H9 (cell line): ENCODE measurements around the gene PTGFRN. TPM values are rescaled to one million over a fixed set of nuclear protein-coding genes. Genes with fewer than 3 reads are reported as not detected.

Source experiments
- DNase-seq: peaks from one replicate; pipeline ENCODE4 v3.0.0-alpha.2; 2017
- H2AFZ ChIP-seq: one replicate; pipeline ENCODE4 v1.6.1; 2013; ENCODE audit warnings: mild to moderate bottlenecking, low read length, control low read depth, moderate library complexity
- H2AK5ac ChIP-seq: 2 replicates; pipeline ENCODE4 v1.6.1; 2013; ENCODE audit warnings: low read length, control low read depth, mixed read lengths; ENCODE audit not compliant: insufficient read length
- H2BK120ac ChIP-seq: one replicate; pipeline ENCODE4 v1.6.1; 2013; ENCODE audit warnings: low read depth, mild to moderate bottlenecking, low read length, control low read depth, inconsistent platforms; ENCODE audit not compliant: poor library complexity, severe bottlenecking
- H2BK12ac ChIP-seq: 2 replicates; pipeline ENCODE4 v1.6.1; 2013; ENCODE audit warnings: low read length, control low read depth, mixed read lengths, low read depth; ENCODE audit not compliant: insufficient read length
- H2BK15ac ChIP-seq: 2 replicates; pipeline ENCODE4 v1.6.1; 2013; ENCODE audit warnings: low read depth, low read length, control low read depth
- H2BK20ac ChIP-seq: one replicate; pipeline ENCODE4 v1.6.1; 2013; ENCODE audit warnings: low read depth, mild to moderate bottlenecking, low read length, control low read depth, inconsistent platforms; ENCODE audit not compliant: poor library complexity, severe bottlenecking
- H2BK5ac ChIP-seq: 2 replicates; pipeline ENCODE4 v1.6.1; 2013; ENCODE audit warnings: low read length, control low read depth, mixed read lengths; ENCODE audit not compliant: insufficient read length
- H3K14ac ChIP-seq: 2 replicates; pipeline ENCODE4 v1.6.1; 2013; ENCODE audit warnings: low read length, control low read depth; ENCODE audit not compliant: insufficient read depth
- H3K18ac ChIP-seq: 2 replicates; pipeline ENCODE4 v1.6.1; 2013; ENCODE audit warnings: low read depth, mild to moderate bottlenecking, mixed read lengths, low read length, control low read depth; ENCODE audit not compliant: insufficient read length
- H3K23ac ChIP-seq: 2 replicates; pipeline ENCODE4 v1.6.1; 2013; ENCODE audit warnings: low read length, control low read depth, mixed read lengths, low read depth; ENCODE audit not compliant: insufficient read length
- H3K23me2 ChIP-seq: 2 replicates; pipeline ENCODE4 v1.6.1; 2013; ENCODE audit warnings: low read depth, mild to moderate bottlenecking, mixed read lengths, low read length, control low read depth; ENCODE audit not compliant: insufficient read length, poor library complexity, severe bottlenecking
- H3K27ac ChIP-seq: 2 replicates; pipeline ENCODE4 v1.5.1; 2013; ENCODE audit warnings: low read length, control low read depth, mixed read lengths, low read depth; ENCODE audit not compliant: insufficient read length
- H3K27me3 ChIP-seq: 2 replicates; pipeline ENCODE4 v1.6.1; 2013; ENCODE audit warnings: low read length, control low read depth, inconsistent platforms; ENCODE audit not compliant: insufficient read depth
- H3K4ac ChIP-seq: 2 replicates; pipeline ENCODE4 v1.6.1; 2013; ENCODE audit warnings: low read depth, mild to moderate bottlenecking, control low read depth, inconsistent platforms, low read length, moderate library complexity
- H3K4me1 ChIP-seq: 2 replicates; pipeline ENCODE4 v1.6.1; 2013; ENCODE audit warnings: low read length, control low read depth, inconsistent platforms; ENCODE audit not compliant: insufficient read depth
- H3K4me2 ChIP-seq: 2 replicates; pipeline ENCODE4 v1.6.1; 2013; ENCODE audit warnings: low read length, control low read depth, mixed read lengths; ENCODE audit not compliant: insufficient read length, insufficient read depth
- H3K56ac ChIP-seq: 2 replicates; pipeline ENCODE4 v1.6.1; 2013; ENCODE audit warnings: low read depth, mild to moderate bottlenecking, mixed read lengths, low read length, control low read depth; ENCODE audit not compliant: insufficient read length
- H3K79me1 ChIP-seq: 2 replicates; pipeline ENCODE4 v1.6.1; 2013; ENCODE audit warnings: low read depth, mild to moderate bottlenecking, moderate library complexity, low read length, control low read depth, inconsistent platforms; ENCODE audit not compliant: insufficient read depth, poor library complexity, severe bottlenecking
- H3K79me2 ChIP-seq: 2 replicates; pipeline ENCODE4 v1.6.1; 2013; ENCODE audit warnings: low read length, control low read depth, inconsistent platforms; ENCODE audit not compliant: insufficient read depth
- H3K9ac ChIP-seq: 2 replicates; pipeline ENCODE4 v1.6.1; 2013; ENCODE audit warnings: low read length, control low read depth, mixed read lengths; ENCODE audit not compliant: insufficient read length; ENCODE audit errors: extremely low read depth
- H3K9me3 ChIP-seq: one replicate; pipeline ENCODE4 v1.6.1; 2013; ENCODE audit warnings: low read depth, low read length, inconsistent platforms; ENCODE audit not compliant: control insufficient read depth
- H3T11ph ChIP-seq: one replicate; pipeline ENCODE4 v1.6.1; 2013; ENCODE audit warnings: mild to moderate bottlenecking, low read length, control low read depth, inconsistent platforms
- H4K20me1 ChIP-seq: one replicate; pipeline ENCODE4 v1.6.1; 2013; ENCODE audit not compliant: control insufficient read depth, insufficient read length, insufficient read depth
- H4K5ac ChIP-seq: 2 replicates; pipeline ENCODE4 v1.6.1; 2013; ENCODE audit warnings: low read depth, mild to moderate bottlenecking, mixed read lengths, low read length, control low read depth; ENCODE audit not compliant: insufficient read length
- H4K8ac ChIP-seq: replicated peaks from 2 replicates; pipeline ENCODE4 v1.6.1; 2013; ENCODE audit warnings: low read length, control low read depth, mixed read lengths, low read depth; ENCODE audit not compliant: insufficient read length
- H4K91ac ChIP-seq: 2 replicates; pipeline ENCODE4 v1.6.1; 2013; ENCODE audit warnings: low read depth, mild to moderate bottlenecking, moderate library complexity, mixed read lengths, low read length, control low read depth; ENCODE audit not compliant: insufficient read length
- H3K27ac Mint-ChIP-seq, 3 experiments: 2 replicates in 2 of 3; 3 replicates in 1 of 3; pipeline ENCODE4 v1.8.0; 2020 to 2021; ENCODE audit warnings: mixed read lengths in 3 of 3, mild to moderate bottlenecking in 1 of 3, moderate library complexity in 1 of 3
- H3K27me3 Mint-ChIP-seq: 2 replicates; pipeline ENCODE4 v1.8.0; 2021; ENCODE audit warnings: low read depth, mild to moderate bottlenecking, moderate library complexity, mixed read lengths
- H3K36me3 Mint-ChIP-seq, 3 experiments: 2 replicates in 2 of 3; 3 replicates in 1 of 3; pipeline ENCODE4 v1.8.0; 2020 to 2021; ENCODE audit warnings: low read depth in 3 of 3, mixed read lengths in 3 of 3; ENCODE audit not compliant: insufficient read depth in 1 of 3
- H3K4me1 Mint-ChIP-seq, 2 experiments: 2 replicates each; pipeline ENCODE4 v1.8.0; 2020; ENCODE audit warnings: mixed read lengths in 2 of 2
- H3K4me3 Mint-ChIP-seq, 2 experiments: 2 replicates in 1 of 2; 3 replicates in 1 of 2; pipeline ENCODE4 v1.8.0; 2020 to 2021; ENCODE audit warnings: mild to moderate bottlenecking in 2 of 2, mixed read lengths in 2 of 2, moderate library complexity in 1 of 2
- H3K9me3 Mint-ChIP-seq, 2 experiments: 2 replicates in 1 of 2; 3 replicates in 1 of 2; pipeline ENCODE4 v1.8.0; 2020; ENCODE audit warnings: mild to moderate bottlenecking in 2 of 2, mixed read lengths in 2 of 2, moderate library complexity in 1 of 2
- CTCF ChIP-seq: fragments of 200-600 bp; sonication (generic); conservative IDR thresholded peaks from 3 replicates; pipeline ENCODE4 v1.8.0; 2021; ENCODE audit warnings: antibody characterized with exemption, mild to moderate bottlenecking
- WGBS: extraction: QIAGEN DNeasy Blood & Tissue Kit; methylation state at CpG from one replicate; pipeline ENCODE4 v1.1.7; 2013; ENCODE audit warnings: missing lambda C conversion rate, low lambda C conversion rate, mixed read lengths; ENCODE audit not compliant: insufficient read length; ENCODE audit errors: extremely low coverage; 5-methylcytosine and 5-hydroxymethylcytosine counted together
- total RNA-seq: library from RNA; stranded (reverse); gene quantifications from 2 replicates; pipeline ENCODE4 v1.2.1, GENCODE V29; 2021

PTGFRN gene
- total RNA-seq, 1 experiment from 2014 or later, result 26.3 TPM

- Histone ChIP-seq H3K9ac (no peak overlapping the region), H3T11ph (no peak overlapping the region), H3K79me2 (no peaks in the 10 kb centered on the region), H4K8ac (no peak overlapping the region), H2BK120ac (no peak overlapping the region), H3K27ac (no peak overlapping the region), H3K18ac (no peak overlapping the region), H3K79me1 (no peaks in the 10 kb centered on the region), H3K9me3 (no peaks in the 10 kb centered on the region), H3K4ac (no peak overlapping the region), H3K14ac (no peak overlapping the region), H4K5ac (no peak overlapping the region), H3K27me3 (no peaks in the 10 kb centered on the region), H2AK5ac (no peak overlapping the region), H2BK12ac (no peak overlapping the region), H3K23me2 (no peaks in the 10 kb centered on the region), H3K4me1 (no peaks in the 10 kb centered on the region), H3K23ac (no peak overlapping the region), H2BK20ac (no peak overlapping the region), H4K20me1 (no peaks in the 10 kb centered on the region), H4K91ac (no peak overlapping the region), H2BK15ac (no peak overlapping the region), H2AFZ (no peak overlapping the region), H3K56ac (no peak overlapping the region), H3K4me2 (no peak overlapping the region), H2BK5ac (no peak overlapping the region)
- TF ChIP-seq CTCF, result no peak
- no peaks in the 10 kb centered on the region for H3K36me3 Mint-ChIP-seq
- no peak for DNase-seq
- no peak overlapping the region for H3K27ac Mint-ChIP-seq
- WGBS, result no CpG with 5 or more reads among the region's 5 CpGs
- no peaks in the 10 kb centered on the region for H3K27me3 Mint-ChIP-seq
- H3K9me3 Mint-ChIP-seq, result no peaks in the 10 kb centered on the region
- peaks cover 4% of the 10 kb centered on the region in 2 experiments; a peak in 3 of 4 replicates for H3K4me1 Mint-ChIP-seq
- H3K4me3 Mint-ChIP-seq, result no peak overlapping the region
Observed at GRCh38 chr1:116929961-116930592, 20.4 kb downstream of the PTGFRN start.
